ENCODE measurements around the gene RNU6-8.

Gene RNU6-8

GRCh38 chr14:32167907-32168306 is 35.2 kb downstream of the RNU6-8 start:
- H3K4me3 ChIP-seq (ENCODE audit: low read length in 2 of 2): no peak overlapping the region
- no peaks in the 10 kb centered on the region for H3K4me1 ChIP-seq (ENCODE audit: control insufficient read depth in 2 of 2, insufficient read depth in 2 of 2, low read length in 2 of 2)
- no peak overlapping the region for H3K9ac ChIP-seq (ENCODE audit: low read depth in 1 of 2, low read length in 2 of 2)

GRCh38 chr14:32166924-32167323 is 36.1 kb downstream of the RNU6-8 start:
- Histone ChIP-seq H3K4me1 (ENCODE audit: control insufficient read depth in 2 of 2, insufficient read depth in 2 of 2, low read length in 2 of 2) (no peaks in the 10 kb centered on the region), H3K9me3 (ENCODE audit: control insufficient read depth in 2 of 2, low read length in 2 of 2) (no peaks in the 10 kb centered on the region), H3K4me3 (ENCODE audit: low read length in 2 of 2) (no peak overlapping the region), H3K9ac (ENCODE audit: low read depth in 1 of 2, low read length in 2 of 2) (no peak overlapping the region), H3K27me3 (ENCODE audit: control insufficient read depth in 2 of 2, insufficient read depth in 2 of 2, low read length in 2 of 2) (no peaks in the 10 kb centered on the region), H3K27ac (ENCODE audit: low read depth in 2 of 2, low read length in 2 of 2) (no peak overlapping the region), H3K36me3 (ENCODE audit: control insufficient read depth in 2 of 2, insufficient read depth in 2 of 2, low read length in 2 of 2) (no peaks in the 10 kb centered on the region)

More at GRCh38 chr14:32167907-32168306, 35.2 kb downstream of the RNU6-8 start:
- H3K27me3 ChIP-seq (ENCODE audit: control insufficient read depth in 2 of 2, insufficient read depth in 2 of 2, low read length in 2 of 2): no peaks in the 10 kb centered on the region
- no peaks in the 10 kb centered on the region for H3K36me3 ChIP-seq (ENCODE audit: control insufficient read depth in 2 of 2, insufficient read depth in 2 of 2, low read length in 2 of 2)
- no peak overlapping the region for H3K27ac ChIP-seq (ENCODE audit: low read depth in 2 of 2, low read length in 2 of 2)
- H3K9me3 ChIP-seq (ENCODE audit: control insufficient read depth in 2 of 2, low read length in 2 of 2): no peaks in the 10 kb centered on the region

GRCh38 chr14:32166029-32166428 is 37.0 kb downstream of the RNU6-8 start:
- Histone ChIP-seq H3K4me3 (ENCODE audit: low read length in 2 of 2) (no peak overlapping the region), H3K36me3 (ENCODE audit: control insufficient read depth in 2 of 2, insufficient read depth in 2 of 2, low read length in 2 of 2) (no peaks in the 10 kb centered on the region), H3K9ac (ENCODE audit: low read depth in 1 of 2, low read length in 2 of 2) (no peak overlapping the region), H3K27me3 (ENCODE audit: control insufficient read depth in 2 of 2, insufficient read depth in 2 of 2, low read length in 2 of 2) (no peaks in the 10 kb centered on the region), H3K4me1 (ENCODE audit: control insufficient read depth in 2 of 2, insufficient read depth in 2 of 2, low read length in 2 of 2) (no peaks in the 10 kb centered on the region), H3K27ac (ENCODE audit: low read depth in 2 of 2, low read length in 2 of 2) (no peak overlapping the region), H3K9me3 (ENCODE audit: control insufficient read depth in 2 of 2, low read length in 2 of 2) (no peaks in the 10 kb centered on the region)

Measured in mucosa of rectum (tissue), 2 donors.